Gastroesophageal sphincter (tissue), 3 donors: Measurements from ENCODE around the gene TMEM238.

Experiments
- CTCF ChIP-seq, 4 experiments: fragments of 200-600 bp in 2 of 4; fragments of 450-650 bp in 2 of 4; sonication (generic) in 1 of 4; IDR thresholded peaks; one replicate each; pipeline ENCODE4 v1.5.1; 2017 to 2019; ENCODE audit warnings: antibody characterized with exemption in 4 of 4, mild to moderate bottlenecking in 2 of 4, moderate library complexity in 2 of 4
- POLR2A ChIP-seq, 2 donors: fragments of 450-650 bp; IDR thresholded peaks; one replicate each; pipeline ENCODE4 v1.6.1; 2017; ENCODE audit warnings: antibody characterized with exemption in 2 of 2, mild to moderate bottlenecking in 2 of 2, moderate library complexity in 1 of 2

- TF ChIP-seq CTCF (IDR thresholded peaks at IDR 0.05) (no peak), POLR2A (IDR thresholded peaks at IDR 0.05) (no peak)
These were observed 37.2 kb downstream of the TMEM238 start for GRCh38 chr19:55346725-55347441.
